PC-3 (cell line): Measurements from ENCODE around the gene BTAF1.

Source experiments
- CTCF ChIP-seq: fragments of 300-600 bp; sonication (generic); conservative IDR thresholded peaks from 2 replicates; pipeline ENCODE4 v1.5.1; 2017; ENCODE audit warnings: antibody characterized with exemption, low read depth, mild to moderate bottlenecking, low read length
- EZH2 ChIP-seq: fragments of 300-600 bp; sonication (generic); IDR thresholded peaks from one replicate; pipeline ENCODE4 v1.6.1; 2017; ENCODE audit warnings: antibody characterized with exemption, mild to moderate bottlenecking, low read length; ENCODE audit not compliant: unreplicated experiment
- EZH2phosphoT487 ChIP-seq: fragments of 300-600 bp; sonication (generic); IDR thresholded peaks from 2 replicates; pipeline ENCODE4 v1.6.1; 2018; ENCODE audit warnings: mild to moderate bottlenecking, antibody characterized with exemption, low read length, borderline replicate concordance

DNA sequence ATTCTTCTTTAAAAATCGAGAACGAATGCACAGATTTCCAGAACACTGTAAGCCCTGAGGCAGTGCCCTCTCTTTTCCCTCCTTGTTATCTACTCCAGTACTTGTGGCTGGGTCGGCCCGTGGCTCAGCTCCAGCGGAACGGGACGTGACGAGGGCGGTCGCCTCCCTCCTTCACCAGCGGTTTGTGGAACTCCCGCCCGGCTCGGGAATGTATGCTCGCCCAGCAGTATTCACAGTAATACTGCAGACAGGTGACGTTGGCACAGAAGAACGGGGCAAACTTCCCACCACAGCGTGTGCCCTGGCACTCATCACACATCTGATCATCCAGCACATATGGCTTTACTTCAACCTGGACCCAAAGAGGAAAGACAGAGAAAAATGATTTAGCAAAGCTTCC lies 128.5 kb downstream of the BTAF1 start:
- TF ChIP-seq EZH2 = no peak
- no peak for TF ChIP-seq CTCF
- TF ChIP-seq EZH2phosphoT487 = no peak
